Skin epidermis (tissue), 12 donors: Measurements from ENCODE around the gene PABPC1L.
A peak's percentile ranks its signal among the peaks of the same experiment; 100 is the strongest.

Experiments used
- H3K27ac ChIP-seq, 21 experiments: fragments of 200-600 bp; sonication (generic) in 11 of 21; one replicate each; pipeline ENCODE4 v1.5.0; 2020; ENCODE audit warnings: mild to moderate bottlenecking in 3 of 21, inconsistent platforms in 2 of 21, moderate library complexity in 2 of 21
- H3K4me3 ChIP-seq, 7 experiments: fragments of 200-600 bp; sonication (generic) in 2 of 7; one replicate each; pipeline ENCODE4 v1.5.0; 2020; ENCODE audit warnings: inconsistent platforms in 2 of 7, mild to moderate bottlenecking in 2 of 7, moderate library complexity in 1 of 7

Gene PABPC1L

DNA sequence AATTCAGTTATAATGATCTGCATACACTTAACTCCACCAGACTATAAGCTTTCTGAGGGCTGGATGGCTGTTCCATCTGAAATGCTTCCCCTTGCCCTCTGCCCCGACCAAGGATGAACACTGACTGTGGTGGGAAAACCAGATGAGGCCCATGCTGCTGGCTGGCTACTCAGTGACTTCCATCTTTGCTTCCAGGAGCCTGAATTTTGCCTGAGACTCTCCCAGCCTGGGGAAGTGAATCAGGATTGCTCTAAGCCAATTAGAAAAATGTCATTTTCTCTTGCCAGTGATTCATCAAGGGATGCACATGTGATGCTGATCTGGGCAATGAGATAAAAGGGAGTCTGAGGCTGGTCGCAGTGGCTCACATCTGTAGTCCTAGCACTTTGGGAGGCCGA lies 52.0 kb downstream of the PABPC1L start:
- Histone ChIP-seq H3K27ac (no peak overlapping the region), H3K4me3 (no peak overlapping the region)

DNA sequence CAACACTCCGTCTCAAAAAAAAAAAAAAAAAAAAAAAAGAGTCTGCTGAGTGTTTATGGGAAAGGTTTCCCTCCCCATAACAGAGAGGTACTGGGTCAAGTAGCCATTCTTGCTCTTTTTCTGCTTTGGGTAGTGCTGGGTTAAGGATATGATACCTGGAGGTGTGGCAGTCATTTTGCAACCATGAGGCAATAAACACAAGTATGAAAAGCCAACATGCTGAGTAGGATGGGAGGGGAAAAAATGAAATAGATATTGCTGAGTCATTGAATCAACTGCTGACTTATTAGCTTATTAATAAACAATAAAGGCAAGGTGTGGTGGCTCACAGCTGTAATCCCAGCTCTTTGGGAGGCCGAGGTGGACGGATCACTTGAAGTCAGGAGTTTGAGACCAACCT lies 52.6 kb downstream of the PABPC1L start:
- Histone ChIP-seq H3K4me3 (no peak overlapping the region), H3K27ac (no peak overlapping the region)

DNA sequence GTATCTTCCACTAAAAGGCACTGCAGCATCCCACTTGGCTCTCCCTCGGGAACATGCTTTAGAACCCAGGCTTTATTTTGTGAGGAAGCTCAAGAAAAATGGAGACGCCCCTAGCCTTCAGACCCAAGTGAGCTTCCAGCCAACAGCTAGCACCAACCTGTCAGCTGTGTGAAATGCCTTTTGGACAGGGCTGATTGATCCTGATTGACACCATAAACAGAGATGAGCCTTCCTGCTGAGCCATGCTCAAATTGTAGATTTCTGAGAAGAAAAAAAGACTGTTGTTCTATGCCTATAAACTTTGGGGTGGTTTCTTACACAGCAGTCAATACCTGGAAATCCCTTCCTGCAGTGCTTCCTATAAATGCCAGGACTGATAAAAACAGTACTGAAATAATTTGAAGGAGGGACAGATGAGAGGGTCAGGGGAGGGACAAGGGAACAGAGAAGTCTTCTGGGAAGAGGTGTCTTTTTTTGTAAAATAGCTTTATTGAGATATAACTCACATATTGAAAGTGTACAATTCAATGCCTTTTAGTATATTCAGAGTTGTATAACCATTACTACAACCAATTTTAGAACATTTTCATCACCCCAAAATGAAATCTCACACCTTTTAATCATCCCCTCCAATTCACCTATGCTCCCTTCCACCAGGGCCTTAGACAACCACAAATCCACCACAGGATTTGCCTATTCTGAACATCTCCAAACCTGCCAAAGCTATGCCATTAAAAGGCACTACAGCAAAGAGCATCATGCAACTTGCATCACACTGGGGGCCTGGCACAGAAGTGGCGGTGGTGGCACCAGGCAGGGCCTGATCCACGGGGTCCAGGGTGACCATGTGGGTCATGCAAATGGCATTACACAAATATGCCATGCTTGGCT lies 53.7 kb downstream of the PABPC1L start:
- H3K27ac ChIP-seq: no peak overlapping the region
- H3K4me3 ChIP-seq: no peak overlapping the region

DNA sequence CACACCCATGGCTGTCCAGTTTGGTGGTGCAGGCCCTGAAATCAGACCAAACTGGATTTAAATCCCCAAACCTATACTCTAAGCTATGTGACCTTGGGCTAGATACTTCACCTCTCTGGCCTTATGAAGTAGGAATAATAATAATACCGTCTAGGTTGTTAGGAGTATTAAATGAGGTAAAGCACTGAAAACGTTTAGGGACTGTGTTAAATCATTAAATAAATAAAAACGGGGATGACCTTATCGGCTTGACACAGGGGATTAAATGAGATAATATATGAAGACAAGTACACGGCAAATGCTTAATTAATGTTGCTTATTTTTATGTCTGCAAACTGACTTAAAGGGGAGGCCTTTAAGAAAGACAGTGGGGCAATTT lies 55.8 kb downstream of the PABPC1L start:
- H3K27ac ChIP-seq: peak overlapping the region in 20 of 21 experiments; percentile 57 to 95 (median 86)
- H3K4me3 ChIP-seq: peak overlapping the region; percentile 67 to 96 (median 78)

DNA sequence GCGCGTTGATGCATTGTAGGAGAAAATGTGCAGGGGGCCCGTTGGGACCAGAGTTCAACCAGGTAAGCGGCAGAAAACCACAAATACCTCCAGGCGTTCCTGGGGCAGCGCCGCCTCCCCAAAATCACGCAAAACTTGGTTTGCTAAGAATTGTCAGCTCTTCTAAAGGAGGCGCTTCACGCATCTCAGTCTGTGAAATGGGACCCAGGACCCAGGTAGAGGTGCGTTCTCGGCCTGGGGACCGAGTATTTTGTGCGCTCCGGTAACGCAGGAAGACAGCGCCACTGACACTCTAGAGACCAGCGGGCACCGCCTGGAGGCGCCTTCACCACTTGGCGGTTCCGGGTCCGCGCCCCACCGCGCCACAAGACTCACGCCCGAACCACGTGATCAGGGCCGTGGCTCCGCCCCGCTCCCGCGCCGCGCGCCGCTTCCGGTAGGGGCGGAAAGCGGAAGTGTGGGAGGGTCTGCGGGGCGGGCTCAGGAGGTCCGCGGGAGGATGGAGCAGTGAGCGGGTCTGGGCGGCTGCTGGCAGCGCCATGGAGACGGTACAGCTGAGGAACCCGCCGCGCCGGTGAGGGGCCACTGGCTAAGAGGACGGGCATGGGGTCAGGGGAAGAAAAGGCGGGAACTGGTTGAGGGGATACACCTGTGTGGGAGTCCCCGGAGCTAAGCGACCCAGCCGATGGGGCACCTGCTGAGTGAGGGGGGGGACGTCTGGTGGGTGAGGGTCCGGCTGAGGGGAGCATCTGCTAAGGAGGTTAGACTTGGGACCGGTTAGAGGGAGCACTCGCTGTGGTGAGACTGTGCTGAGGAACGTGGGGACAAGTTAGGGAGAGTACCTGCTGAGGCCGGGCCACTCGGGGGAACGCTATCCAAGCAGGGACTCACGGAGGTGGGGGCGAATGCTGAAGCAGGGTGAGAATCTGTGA lies 56.4 kb downstream of the PABPC1L start, which contains the start of gene STK4:
TSS of gene STK4 (plus strand) at position 483 of the 932 bp plus-strand sequence. CDS start at position 540, 57 bp downstream.
- peak within 1 kb of the TSS; percentile 67 to 96 (median 78) for H3K4me3 ChIP-seq
- peak within 1 kb of the TSS in 20 of 21 experiments; percentile 72 to 95 (median 86) for H3K27ac ChIP-seq

DNA sequence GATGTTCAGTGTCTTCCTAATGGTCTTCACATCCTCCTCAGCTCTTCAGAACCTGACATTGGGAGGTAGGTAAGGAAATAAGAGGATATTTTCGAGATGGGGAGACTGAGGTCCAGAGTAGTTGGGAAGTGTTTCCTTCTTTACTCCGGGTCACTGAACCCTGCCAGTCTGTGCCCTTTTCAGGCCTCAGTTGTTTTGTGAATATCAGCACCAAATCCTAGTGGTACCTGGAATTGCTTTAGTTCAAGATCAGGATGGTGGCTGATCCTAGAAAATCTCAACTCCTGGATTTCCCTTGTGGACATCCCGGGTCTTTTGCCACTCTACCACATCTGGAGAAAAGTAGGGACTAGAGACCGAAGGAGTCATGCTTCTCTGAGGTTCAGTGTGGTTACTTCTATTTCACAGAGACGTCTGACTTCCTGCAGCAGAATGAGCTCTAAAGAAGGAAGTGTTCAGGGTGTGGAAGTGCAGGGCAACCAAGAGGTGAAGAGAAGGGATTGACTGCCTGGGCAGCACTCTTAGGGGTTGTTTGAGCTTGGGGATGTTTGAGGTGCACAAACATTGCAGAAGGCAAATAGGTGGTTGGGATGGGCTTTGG lies 57.4 kb downstream of the PABPC1L start:
- H3K4me3 ChIP-seq: peak overlapping the region; percentile 67 to 96 (median 78)
- peak overlapping the region in 20 of 21 experiments; percentile 72 to 95 (median 86) for H3K27ac ChIP-seq

DNA sequence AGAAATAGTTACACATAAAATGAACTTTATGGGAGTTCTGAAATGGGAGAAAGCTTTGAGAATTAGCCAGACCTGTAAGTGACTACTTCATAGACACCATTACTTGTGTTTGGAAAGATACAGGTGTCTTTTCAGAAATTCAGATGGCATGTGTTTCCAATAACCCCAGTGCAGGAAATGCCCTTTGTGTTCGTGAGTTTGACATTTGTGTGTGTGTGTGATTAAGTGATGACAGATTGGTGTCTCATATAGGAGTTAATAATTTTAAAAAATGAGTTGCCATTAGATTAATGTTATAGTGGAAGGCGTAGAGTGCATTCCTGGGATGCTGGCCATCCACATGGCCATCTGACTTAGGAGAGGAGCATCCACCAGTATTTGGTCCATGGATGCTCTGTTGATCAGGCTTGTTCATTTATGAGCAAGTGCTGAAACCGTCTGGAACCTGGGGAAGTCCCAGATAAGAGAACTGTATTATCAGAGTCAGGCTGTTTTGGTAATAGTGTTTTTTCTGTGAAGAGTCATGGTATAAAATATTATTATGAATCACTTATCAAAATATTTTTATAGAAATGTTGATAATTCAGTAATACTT lies 59.5 kb downstream of the PABPC1L start:
- peak overlapping the region in 11 of 21 experiments; percentile 9 to 95 (median 77) for H3K27ac ChIP-seq
- peak overlapping the region in 2 of 7 experiments; percentile 75 to 93 for H3K4me3 ChIP-seq

DNA sequence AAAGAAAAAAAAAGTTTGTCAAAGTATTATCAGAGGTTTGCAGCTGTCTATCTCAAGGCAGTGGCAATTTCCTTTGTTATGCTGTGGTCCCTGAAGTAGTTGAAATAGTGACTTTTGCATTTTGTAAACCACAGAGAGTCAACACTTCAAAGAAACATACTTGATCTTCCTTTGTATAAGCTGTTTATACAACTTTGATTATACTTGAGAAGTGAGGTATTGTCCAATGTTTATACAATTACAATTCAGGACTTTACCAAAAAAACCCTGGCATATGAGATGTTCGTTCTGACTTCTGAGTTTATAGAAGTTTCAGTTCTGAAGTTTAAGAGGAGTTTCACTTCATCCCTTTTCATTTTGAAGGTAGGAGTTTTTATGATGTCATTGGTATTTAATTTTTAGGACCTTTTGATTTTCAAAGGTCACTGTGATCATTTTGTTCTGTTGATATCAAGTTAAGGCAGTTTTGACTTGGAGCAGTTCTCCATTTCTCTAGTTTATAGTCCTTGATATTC lies 60.4 kb downstream of the PABPC1L start:
- H3K27ac ChIP-seq: peak overlapping the region in 11 of 21 experiments; percentile 9 to 95 (median 39)
- H3K4me3 ChIP-seq: no peak overlapping the region

DNA sequence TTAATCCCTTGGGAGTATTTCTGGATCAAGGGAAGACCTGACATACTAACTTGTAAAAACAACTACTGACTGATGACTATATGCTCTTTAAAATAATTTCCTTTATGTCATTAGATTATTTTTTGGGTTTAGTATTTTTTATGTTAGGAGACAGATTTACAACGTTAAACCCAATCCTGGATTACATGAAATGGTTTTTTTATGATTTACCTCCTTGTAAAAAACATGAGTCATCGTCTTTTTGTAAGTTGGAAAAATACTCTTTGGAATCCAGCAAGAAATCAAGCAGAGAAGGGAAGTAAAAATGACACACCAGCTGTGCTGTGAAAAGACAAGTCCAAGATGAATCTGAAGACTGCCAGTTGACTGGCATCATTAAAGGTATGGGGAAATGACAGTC lies 63.2 kb downstream of the PABPC1L start:
- H3K27ac ChIP-seq: no peak overlapping the region

DNA sequence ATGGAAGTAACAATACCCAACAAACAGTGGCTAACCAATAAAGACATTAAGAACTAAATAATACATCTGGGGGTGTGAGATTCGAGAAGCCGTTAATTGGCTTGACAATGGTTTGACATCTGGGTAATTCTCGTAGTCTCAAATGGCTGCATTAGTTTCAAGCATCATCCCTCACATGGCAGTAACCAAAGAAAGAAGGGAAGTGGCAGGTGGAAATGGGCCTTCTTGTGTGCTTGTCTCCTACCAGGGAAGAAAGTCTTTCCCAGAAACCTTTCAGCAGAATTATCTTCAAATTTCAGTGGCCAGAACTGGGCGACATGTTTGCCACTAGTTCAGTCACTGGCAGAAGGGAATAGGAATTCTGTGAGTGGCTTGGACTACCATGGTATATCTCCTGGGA lies 66.8 kb downstream of the PABPC1L start:
- Histone ChIP-seq H3K4me3 (no peak overlapping the region), H3K27ac (peak overlapping the region in 1 of 21 experiments; percentile 78)

More for the DNA sequence above, 63.2 kb downstream of the PABPC1L start:
- no peak overlapping the region for H3K4me3 ChIP-seq

DNA sequence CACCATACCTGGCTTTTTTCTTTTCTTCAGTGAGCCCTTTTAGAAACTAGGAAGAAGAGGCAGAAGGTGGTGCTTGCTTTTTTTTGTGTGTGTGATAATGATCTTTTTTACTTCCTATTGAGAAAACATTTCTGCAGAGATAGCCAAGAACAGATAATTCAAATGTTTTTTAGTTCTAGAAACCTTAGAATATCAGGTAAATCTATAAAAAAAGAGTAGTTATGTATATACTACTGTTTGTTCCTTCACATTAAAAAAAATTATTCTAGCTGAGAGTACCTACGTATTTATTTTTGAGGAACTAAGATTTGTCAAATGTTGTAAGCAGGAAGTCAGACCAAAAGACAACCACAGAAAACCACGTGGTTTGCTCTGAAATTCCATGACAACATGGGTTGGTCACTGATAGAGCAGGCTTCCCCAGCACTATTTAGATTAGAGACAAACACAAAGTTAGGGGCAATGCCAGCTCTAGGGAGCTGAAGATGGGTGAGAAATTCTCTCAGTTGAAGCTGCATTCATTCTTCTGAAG lies 69.3 kb downstream of the PABPC1L start:
- Histone ChIP-seq H3K4me3 (no peak overlapping the region), H3K27ac (peak overlapping the region in 17 of 21 experiments; percentile 17 to 91 (median 77))

DNA sequence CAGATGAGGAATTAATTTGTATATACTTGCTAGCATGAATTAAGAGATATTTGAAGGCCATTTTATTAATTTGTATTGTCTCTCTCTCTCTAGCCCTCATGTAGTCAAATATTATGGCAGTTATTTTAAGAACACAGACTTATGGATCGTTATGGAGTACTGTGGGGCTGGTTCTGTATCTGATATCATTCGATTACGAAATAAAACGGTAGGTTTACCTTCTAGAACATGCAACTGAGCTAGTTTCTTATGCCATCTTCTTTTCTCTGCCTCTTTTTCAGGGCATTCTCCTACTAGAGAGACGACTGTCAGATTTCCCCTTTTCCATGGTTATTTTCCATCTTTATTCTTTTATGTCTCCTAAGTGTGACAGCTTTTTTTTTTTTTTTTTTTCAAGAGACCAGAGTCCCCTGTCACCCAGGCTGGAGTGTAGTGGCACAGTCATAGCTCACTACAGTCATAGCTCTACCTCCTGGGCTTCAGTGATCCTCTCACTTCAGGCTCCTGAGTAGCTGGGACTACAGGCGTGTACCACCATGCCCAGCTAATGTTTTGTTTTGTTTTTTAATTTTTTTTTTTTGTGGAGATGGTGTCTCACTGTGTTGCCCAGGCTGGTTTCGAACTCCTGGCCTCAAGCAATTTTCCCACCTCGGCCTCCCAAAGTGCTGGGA lies 72.0 kb downstream of the PABPC1L start:
- no peak overlapping the region for H3K4me3 ChIP-seq
- peak overlapping the region in 1 of 21 experiments; percentile 2 for H3K27ac ChIP-seq

DNA sequence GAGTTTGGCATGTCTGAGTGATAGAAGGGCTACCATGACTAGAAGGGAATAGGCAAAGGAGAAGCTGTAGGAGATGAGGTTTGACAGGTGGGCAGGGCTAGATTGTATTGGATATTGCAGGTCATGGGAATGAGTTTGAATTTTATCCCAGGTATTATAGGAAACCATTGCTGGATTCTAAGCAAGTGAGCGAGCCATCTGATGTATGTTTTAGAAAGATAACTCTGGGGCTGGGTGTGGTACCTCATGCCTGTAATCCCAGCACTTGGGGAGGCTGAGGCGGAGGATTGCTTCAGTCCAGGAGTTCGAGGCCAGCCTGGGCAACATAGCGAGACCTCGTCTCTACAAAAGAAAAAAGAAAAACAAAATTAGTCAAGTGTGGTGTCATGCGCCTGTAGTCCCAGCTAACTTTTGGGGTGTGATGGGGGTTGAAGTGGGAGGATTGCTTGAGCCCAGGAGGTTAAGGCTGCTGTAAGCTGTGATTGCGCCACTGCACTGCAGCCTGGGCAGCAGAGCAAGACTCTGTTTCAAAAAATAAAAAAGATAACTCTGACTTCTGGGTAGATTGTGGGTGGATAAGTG lies 73.3 kb downstream of the PABPC1L start:
- Histone ChIP-seq H3K4me3 (no peak overlapping the region), H3K27ac (no peak overlapping the region)

DNA sequence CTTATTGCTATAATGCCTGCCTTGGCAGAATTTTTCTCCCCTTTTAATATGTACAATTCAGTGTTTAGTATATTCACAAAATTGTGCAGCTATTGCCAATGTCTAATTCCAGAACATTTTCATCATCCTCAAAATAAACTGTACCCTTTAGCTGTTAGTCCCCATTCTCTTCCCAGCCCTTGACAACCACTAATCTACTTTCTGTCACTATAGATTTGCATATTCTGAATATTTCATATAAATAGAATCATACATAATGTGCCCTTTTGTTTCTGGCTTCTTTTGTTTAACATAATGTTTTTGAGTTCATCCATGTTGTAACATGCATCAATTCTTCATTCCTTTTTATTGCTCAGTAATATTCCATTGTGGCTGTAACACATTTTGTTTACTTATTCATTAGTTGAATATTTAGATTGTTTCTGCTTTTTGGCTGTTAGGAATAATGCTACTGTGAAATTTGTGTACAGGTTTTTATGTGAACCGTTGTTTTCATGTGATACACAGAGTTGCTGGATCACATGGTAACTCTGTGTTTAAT lies 78.8 kb downstream of the PABPC1L start:
- H3K4me3 ChIP-seq: no peak overlapping the region
- H3K27ac ChIP-seq: no peak overlapping the region
